HG02884 (cell line): ENCODE data around the gene LBX2.
"Not testable (repeated sequence)": the region's sequence is repeated elsewhere in the genome, so short reads cannot be mapped to it uniquely, and the experiment has no call there.

Source experiments
- ATAC-seq: cut with Tn5 transposase; IDR thresholded peaks from one replicate; pipeline ENCODE4 v1.9.1; 2021; ENCODE audit warnings: mild to moderate bottlenecking, moderate library complexity; ENCODE audit not compliant: unreplicated experiment

Gene LBX2

GRCh38 chr2:74459503-74460118 is 39.8 kb downstream of the LBX2 start:
- ATAC-seq: not testable (repeated sequence)

GRCh38 chr2:74458938-74459363 is 40.5 kb downstream of the LBX2 start:
- no peak for ATAC-seq

- peak; percentile 80 for ATAC-seq
Measured at GRCh38 chr2:74458132-74458937, 41.1 kb downstream of the LBX2 start, which contains the start of gene WBP1. WBP1 (plus strand) TSS chr2:74458438; CDS start chr2:74458603, 165 bp downstream.

DNA sequence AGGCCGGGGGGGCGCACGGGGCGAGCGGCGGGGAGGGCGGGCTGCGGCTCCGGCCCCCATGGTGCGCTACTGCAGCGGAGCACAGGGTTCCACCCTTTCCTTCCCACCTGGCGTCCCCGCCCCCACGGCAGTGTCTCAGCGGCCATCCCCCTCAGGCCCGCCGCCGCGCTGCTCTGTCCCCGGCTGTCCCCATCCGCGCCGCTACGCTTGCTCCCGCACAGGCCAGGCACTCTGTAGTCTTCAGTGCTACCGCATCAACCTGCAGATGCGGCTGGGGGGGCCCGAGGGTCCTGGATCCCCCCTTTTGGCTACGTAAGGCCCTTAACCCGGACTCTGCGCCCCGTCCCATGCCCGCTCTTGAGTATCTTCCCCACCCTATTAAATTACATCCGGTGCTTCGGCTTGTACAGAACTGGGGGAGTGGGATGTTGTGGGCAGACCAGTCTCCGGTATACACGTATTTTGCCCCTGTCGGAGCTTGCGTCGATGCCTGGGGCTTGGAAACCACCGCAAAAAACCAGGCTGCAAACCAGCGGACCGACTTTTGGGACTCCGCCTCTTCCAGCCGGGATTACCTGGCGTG is 41.8 kb downstream of the LBX2 start:
- ATAC-seq: peak; percentile 26

- no peak for ATAC-seq
Measured at GRCh38 chr2:74457129-74457548, 42.3 kb downstream of the LBX2 start.

- ATAC-seq: peak; percentile 35
Measured at GRCh38 chr2:74454654-74455511, 44.5 kb downstream of the LBX2 start, which contains the start of gene INO80B. INO80B (plus strand) TSS chr2:74455087; CDS start chr2:74455117, 30 bp downstream.

- no peak for ATAC-seq
Measured at GRCh38 chr2:74450570-74451190, 48.7 kb downstream of the LBX2 start.

- no peak for ATAC-seq
Measured at GRCh38 chr2:74448771-74449170, 50.6 kb downstream of the LBX2 start.
